ENCODE data around the gene SPEM2.

The SPEM2 gene

DNA sequence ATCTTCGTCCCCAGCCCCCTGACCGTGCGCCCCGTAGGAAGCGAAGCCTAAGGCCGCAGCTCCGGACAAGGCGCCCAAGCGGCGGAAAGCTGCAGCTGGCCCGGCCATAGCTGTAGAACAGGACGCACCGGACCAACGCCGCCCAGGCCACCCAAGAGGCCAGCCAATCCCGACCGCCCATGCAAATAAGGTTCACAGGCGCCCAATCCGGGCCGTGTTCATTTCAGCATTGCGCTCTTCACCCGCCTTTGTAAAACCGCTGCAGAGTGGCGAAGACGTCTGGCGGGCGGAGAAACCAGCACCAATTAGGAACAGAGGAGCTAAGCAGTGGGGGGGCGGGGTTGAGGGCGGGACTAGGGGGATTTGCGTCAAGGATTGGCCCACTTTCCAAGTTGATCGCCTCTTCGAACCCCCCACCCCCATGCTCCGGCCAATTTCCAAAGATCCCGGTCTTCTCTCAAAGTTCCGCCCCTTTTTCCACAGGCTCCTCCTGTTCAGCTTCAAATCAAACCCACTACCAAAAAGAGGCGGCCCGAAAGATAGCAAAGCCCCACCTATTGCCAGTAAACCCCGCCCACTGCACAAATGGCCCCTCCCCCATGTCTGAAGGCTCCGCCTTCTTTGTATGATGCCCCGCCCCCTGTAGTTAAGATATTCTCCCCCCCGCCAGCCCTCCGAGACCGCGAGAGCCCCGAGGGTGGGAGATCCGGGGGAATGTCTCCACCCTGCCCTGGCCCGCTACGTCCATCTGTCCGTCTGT lies 21.3 kb upstream of the SPEM2 start, which contains the start of gene TMEM256:
Gene TMEM256 (minus strand): TSS at position 121 of the 760 bp plus-strand sequence. CDS start 13 bp downstream, at position 108.
- DNase-seq, result peak; percentile 64

DNA sequence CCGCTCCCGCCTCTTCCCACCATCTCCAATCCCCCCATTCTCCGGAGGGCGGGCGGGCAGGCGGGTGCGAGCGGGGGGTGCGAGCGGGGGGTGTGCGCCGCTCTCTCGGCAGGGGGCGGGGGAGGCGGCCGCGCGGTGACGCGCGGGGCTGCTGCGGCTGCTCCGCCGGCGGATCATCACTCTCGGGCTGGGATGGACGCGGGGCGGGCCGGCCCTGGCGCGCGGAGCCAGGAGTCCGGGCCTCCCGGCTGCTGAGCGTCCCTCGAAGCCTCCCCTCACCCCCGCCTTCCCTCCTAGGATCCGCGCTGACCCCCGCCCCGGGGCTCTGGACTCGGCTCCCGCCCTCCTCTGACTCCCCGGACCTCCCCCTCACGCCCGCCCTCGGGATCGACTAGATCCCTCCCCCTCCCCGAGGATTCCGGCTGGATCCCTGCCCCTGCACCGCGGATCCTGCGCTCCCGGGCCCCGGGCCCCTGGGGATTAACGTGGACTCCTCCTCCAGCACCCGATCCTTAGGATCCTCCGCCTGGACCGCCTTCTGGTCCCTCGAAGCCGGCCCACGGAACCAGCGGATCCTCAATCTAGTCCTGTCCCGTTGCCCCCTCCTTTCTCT lies 20.6 kb upstream of the SPEM2 start:
- no peak for DNase-seq

DNA sequence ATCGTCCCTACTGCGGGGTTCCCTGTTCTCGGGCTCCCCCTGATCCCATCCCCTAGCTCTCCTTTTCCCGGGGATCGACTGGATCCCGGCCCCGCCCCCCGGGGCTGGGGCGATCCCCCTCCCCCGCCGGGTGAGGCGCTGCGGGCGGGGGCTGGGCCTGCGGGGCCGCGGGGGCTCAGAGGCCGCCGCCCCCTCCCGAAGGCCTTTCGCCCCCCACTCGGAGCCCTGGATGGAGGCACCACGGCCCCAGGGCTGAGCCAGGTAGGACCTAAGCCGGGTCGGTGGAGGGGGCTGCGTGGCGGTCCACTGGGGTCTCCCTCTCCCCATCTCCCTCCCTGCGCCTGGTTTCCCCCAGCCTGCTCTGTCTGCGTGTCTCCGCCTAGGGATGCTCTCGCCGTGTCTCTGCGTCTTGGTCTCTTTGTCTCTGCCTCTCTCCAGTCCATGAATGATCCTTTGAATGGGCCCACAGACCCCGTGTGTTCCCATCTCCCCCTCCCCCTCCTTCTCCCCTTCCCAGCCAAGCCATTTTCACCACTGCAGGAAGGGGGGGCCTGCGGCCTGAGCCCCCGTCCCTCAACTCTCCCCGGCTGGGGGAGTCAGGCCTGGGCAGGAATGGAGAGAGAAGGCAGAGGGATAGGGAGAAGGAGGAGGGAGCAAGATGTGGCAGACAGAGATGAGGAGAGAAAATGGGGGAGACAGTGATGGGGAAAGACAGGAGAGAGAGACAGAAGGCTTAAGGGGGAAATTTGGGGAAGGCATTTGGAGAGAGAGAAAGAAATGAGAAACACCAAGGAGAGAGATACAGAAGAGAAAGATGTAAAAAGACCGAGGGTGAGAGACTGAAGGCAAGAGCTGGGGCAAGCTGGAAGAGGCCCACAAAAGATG lies 19.8 kb upstream of the SPEM2 start:
- no peak for DNase-seq

DNA sequence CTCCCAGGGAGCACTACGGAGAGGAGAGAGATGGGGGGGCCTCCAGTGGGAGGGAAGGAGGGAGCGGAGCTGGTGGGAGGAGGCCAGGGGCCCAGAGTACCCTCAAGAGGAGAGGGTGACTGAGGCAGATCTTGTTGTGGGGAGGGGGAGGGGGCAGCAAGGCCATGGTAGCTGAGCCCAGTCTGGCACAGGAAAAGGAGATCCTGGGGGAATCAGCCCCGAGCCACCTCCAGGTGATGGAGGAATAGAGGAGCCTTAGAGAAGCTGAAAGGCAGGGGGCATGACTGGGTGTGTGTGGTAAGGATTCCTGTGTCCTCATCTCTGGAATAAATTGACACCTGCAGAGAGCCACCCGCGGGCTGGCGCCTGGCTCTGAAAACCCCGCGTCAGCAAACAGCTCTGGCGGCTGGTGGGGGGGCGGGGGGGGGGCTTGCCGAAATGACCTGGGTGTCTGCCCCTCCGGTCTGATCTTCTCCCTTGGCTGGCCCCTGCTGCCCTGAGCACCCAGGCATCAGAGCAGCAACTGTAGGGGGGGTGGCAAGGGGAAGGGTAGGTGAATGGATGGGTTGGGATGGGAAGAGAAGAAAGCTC lies 19.1 kb upstream of the SPEM2 start:
- DNase-seq, result no peak

DNA sequence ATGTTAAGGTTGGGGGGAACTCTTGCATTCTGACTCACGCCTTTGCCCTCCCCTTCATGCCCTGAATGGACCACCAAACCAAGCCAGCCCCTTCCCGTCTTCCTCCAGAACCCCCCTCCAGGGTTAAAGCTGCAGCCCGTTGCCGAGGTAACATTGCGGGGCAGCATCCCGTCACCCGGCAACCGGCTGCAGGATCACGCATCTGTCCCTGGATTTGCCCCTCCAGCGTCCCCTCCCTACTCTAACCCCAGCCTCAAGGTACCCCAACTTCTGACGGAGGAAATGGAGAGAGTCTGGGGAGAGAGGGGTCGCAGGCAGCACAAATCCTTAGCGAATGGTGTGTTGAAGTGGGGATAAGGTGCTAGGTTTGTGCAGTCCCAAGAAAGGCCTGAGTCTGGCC lies 18.3 kb upstream of the SPEM2 start:
- no peak for DNase-seq

DNA sequence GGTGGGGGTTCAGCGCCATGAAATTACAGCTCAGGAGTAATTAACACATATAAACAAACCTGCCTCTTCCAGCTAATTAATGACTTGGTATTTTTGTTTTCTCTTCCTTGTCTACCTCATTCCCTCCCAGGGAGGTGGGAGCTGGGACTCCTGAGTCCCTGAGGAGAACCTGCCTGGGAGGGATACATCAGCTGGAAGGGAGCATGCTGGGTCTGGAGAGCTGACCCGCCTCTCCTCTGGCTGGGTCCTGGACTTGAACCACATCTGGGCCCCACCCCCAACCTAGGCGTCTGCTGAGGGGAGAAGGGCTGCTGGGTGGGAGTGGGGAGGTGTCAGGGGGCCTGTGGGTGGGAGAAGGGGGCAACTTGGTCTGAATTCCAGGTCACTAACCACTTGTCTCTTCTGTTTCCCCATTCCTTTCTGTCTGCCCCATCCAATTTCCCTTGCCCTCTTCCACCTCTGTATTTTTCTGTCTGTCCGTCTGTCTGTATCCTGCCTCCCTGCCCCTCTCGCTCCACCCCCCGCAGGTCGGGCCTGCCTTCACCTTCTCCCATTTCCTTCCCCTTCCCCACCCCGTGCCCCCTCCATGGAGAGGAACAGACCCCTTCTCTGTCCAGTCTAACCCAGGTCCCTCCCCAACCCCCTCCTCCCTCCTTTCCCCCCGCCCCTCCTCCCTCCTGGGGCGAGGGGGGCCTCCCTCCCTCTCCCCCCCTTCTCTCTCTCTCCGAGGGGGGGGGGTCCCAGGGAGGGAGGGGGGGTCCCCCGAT lies 17.7 kb upstream of the SPEM2 start, which contains the start of gene NLGN2:
Gene NLGN2 (plus strand): TSS at position 361 of the 767 bp plus-strand sequence. CDS start 411 bp downstream, outside the sequence.
- DNase-seq, result no peak

DNA sequence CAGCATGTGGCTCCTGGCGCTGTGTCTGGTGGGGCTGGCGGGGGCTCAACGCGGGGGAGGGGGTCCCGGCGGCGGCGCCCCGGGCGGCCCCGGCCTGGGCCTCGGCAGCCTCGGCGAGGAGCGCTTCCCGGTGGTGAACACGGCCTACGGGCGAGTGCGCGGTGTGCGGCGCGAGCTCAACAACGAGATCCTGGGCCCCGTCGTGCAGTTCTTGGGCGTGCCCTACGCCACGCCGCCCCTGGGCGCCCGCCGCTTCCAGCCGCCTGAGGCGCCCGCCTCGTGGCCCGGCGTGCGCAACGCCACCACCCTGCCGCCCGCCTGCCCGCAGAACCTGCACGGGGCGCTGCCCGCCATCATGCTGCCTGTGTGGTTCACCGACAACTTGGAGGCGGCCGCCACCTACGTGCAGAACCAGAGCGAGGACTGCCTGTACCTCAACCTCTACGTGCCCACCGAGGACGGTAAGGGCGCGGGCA lies 17.1 kb upstream of the SPEM2 start:
- no peak for DNase-seq

DNA sequence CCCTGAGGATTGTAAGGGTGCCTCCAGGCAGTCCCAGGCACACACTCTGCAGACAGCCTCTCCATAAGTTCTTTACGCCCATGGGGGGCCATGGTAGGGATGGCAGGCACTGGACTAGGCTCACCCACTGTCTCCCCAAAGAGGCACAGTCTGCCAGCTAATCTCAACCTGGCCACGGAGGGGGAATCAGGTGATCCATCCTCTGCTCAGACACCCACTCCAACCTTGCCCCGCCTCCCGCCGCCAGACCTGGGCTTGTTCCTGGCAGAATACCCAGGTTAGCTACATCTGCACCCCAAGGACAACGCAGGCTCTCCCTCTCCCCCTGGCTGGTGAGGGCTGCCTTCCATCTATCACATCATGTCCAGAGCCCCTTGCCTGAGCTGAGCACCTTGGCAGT lies 16.6 kb upstream of the SPEM2 start:
- DNase-seq, result no peak

DNA sequence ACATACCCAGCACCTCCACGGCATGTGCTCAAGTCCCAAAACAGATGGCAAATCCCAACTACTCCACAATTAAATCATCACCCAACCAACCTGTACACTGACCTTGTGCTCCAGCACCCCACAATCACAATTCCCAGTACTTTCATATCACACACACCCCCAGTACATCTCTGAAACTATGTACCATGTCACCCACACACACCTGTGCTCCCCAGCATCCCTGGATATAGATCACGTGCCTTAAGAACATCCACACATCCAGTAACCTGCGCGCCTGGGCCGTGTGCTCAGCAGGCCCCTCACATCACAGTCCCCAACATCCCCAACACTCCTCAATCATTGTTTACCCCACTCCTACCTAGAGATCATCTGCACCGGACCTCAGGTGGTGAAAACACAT lies 15.7 kb upstream of the SPEM2 start:
- DNase-seq, result no peak

DNA sequence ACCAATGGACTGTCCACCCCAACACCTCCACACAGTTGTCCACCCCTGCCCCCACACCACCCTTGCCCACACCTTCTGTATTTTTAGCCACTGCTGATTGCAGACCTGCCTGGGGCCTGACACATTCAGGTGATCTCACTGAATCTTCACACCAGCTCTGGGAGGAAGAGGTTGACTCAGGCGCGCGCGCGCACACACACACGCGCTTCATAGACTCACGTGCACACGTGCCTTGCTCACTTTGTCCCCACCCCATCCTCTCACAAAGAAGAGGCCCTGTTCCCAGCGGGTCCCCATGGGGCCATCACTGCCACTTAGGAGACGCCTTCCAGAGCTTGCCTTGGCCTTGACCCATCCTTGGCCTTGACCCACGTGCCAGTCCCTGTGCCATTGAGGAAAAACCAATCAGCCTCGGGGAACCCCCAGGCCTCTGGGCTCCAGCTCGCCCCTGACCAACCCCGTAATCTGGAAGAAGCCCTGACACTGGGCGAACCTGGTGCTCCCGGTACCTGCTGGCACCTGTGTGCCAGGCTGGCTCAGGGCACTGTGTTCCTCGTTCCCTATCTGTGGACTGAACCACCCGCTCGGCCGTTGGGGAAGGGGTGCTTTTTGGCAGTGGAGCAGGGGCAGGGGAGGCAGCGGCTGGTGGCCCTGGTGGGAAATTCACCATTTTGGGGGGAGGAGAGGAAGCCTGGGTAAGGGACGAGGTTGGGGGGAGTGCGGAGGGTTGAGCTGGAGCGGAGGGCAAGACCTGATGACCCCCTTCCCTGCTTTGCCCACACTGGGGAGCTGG lies 14.6 kb upstream of the SPEM2 start:
- DNase-seq, result no peak

DNA sequence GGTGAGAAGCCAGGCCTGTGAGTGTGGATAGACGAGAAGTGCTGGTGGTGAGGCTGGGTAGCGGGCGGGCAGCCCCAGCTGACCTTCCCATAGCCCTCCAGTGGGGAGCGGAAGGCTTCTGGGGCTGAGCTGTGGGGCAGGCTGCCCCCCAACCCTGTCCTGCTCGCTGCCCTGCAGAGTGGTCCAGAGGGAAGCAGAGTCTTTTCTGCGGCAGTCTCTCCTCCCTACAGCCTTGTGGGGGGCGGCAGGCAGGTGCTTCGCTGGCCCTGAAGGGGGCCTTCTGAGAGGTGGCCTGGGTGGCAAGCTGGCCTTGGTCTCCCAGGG lies 14.0 kb upstream of the SPEM2 start:
- no peak for DNase-seq

DNA sequence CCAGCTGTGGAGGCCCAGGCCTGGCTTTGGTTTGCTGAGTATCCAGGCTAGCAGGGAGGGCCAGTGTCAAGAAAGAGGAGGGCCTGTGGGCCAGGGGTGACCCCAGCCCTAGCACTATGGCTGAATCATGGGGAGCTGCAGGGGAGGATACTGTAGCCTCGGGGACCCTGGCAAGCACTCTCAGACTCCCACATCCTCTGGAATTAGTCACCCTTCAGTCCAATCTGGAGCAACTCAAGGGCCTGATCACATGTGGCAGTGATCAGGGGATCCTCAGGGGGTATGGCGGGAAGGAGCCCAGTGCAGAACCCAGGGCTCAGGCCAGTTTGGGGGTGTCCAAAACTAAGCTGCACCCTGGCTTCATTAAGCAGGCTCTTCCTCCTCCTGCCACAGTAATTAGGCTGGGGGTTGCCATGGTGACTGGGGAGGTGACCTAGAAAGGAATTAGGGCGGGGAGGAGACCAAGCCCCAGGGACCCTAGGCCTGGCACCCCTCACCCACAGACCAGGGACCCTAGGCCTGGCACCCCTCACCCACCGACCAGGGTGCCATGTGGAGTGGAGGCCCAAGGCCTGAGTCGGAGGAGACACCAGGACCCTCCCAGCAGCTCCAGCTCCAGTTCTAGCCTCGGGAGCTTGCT lies 11.9 kb upstream of the SPEM2 start:
- DNase-seq, result no peak

DNA sequence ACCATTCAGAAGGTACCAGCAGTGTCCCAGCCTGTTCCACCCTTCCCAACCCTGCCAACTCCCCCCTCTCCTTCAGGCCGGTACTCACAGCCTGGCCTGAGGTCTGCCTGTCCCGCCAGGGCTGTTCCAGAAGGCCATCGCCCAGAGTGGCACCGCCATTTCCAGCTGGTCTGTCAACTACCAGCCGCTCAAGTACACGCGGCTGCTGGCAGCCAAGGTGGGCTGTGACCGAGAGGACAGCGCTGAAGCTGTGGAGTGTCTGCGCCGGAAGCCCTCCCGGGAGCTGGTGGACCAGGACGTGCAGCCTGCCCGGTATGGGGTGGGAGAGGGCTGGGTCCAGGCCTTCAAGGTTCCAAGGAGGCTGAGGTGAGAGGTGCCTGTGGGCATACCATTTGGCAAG lies 10.6 kb upstream of the SPEM2 start:
- DNase-seq, result no peak

DNA sequence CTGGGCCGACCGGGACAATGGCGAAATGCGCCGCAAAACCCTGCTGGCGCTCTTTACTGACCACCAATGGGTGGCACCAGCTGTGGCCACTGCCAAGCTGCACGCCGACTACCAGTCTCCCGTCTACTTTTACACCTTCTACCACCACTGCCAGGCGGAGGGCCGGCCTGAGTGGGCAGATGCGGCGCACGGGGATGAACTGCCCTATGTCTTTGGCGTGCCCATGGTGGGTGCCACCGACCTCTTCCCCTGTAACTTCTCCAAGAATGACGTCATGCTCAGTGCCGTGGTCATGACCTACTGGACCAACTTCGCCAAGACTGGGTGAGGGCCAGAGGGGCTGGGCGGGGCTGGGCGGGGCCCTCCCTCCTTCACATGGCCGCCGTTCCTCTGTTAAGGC lies 9.6 kb upstream of the SPEM2 start:
- DNase-seq, result no peak

DNA sequence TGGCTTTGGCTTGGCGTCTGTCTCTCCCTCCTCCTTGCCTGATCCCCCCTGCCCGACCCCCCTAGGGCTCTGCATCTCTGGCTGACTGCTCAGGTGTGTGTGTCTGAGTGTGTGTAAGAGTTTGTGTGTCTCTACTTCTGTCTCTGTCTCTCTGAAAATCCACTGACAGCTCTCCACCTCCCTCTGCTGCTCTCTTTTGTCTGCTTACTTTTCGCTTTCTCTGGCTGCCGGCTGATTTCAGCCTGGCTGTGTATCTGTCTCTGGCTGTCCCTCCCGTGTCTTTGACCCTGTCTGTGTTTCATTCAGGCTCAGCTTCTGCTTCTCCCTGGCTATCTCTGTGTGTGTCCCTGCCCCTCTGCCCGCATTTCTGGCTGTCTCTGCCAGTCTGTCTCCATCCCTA lies 9.1 kb upstream of the SPEM2 start:
- no peak for DNase-seq

DNA sequence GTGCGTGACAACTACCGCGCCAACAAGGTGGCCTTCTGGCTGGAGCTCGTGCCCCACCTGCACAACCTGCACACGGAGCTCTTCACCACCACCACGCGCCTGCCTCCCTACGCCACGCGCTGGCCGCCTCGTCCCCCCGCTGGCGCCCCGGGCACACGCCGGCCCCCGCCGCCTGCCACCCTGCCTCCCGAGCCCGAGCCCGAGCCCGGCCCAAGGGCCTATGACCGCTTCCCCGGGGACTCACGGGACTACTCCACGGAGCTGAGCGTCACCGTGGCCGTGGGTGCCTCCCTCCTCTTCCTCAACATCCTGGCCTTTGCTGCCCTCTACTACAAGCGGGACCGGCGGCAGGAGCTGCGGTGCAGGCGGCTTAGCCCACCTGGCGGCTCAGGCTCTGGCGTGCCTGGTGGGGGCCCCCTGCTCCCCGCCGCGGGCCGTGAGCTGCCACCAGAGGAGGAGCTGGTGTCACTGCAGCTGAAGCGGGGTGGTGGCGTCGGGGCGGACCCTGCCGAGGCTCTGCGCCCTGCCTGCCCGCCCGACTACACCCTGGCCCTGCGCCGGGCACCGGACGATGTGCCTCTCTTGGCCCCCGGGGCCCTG lies 8.3 kb upstream of the SPEM2 start:
- DNase-seq, result no peak

DNA sequence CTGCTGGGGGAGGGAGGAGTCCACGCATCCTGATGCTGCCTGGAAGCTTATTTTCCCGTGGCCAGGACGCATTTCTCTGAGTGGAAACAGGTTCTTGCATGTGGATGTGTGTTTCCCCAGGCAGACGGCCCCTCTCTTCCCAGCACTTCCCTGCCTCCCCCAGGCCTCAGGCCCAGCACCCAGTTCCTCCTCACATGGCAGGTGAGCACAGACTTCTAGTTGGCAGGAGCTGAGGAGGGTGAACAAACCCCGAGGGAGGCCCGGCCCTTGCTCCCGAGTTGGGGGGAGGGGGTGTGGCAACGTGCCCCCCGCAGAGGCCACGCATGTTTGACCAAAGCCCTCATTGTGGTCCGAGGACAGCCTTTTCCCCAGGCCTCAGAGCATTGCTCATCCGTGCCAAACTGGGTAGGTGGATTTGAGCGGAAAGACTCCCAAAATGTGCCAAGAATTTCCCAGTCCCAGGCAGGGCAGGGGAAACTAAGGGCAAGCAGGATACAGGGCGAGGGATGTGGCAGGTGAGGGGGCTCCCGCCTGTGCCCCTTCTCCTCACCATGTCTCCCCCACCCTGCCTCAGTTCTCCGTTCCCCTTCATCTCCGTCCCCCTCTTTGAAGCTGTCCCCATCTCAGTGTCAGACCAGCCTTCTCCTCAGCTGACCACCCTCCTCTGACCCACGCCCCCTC lies 6.8 kb upstream of the SPEM2 start:
- no peak for DNase-seq

DNA sequence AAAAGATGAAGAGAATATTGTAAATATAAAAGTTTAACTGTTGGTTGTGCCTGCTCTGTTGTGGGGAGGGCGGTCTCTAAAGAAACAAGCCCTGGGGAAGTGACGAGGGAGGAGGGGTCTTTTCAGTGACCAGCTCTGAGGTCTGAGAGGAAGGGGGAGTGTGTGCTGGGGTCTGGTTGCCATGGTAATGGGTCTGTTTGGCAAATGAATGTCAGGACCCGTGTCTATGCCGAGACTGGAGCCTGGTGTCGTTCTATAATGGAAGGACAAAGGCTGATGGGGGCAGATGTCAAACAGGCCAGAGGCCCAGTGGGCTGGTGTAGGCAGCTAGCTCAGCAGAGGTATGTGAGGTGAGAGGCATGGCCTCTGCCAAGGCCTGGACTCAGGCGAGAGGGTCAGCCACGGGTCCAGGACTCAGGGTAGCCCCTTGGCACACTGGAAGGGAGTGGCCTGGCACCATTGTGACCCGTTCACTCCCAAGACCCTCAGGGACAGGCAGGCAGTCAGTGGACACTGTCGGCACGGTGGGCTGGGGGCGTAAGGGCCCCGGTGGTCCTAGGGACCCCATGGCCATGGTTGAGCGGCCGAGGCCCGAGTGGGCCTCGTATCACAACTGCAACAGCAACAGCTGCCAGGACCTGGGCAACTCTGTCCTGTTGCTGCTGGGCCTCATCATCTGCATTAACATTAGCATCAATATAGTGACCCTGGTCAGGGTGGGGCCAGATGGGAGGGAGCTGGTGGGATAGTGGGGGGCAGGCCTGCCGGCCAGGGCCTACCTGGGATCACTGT lies 5.4 kb upstream of the SPEM2 start, which contains the start of gene SPEM1:
Gene SPEM1 (plus strand): TSS at position 506 of the 792 bp plus-strand sequence. CDS start 61 bp downstream, at position 567.
- no peak for DNase-seq

DNA sequence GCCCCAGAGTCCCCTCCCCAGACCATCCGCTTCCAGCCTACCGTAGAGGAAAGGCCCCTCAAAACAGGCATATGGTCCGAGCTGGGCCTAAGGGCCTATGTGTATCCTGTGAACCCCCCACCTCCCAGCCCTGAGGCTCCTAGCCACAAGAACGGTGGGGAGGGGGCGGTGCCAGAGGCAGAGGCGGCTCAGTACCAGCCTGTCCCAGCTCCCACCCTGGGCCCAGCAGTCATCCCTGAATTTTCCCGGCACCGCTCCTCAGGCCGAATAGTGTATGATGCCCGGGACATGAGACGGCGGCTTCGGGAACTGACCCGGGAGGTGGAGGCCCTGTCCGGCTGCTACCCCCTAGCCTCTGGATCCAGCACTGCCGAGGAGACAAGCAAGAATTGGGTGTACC lies 4.2 kb upstream of the SPEM2 start:
- DNase-seq, result no peak

All from NCI-H187 treated with DMSO at 0.1 percent for 48 hours (cell line).